NCI-H748 (cell line): ENCODE results near the gene ARTN.

Source experiments
- DNase-seq: peaks from one replicate; lab custom pipeline; 2025; ENCODE audit not compliant: unreplicated experiment; lab: John Stamatoyannopoulos, UW

ARTN gene

GRCh38 chr1:43982808-43983207 is 49.2 kb downstream of the ARTN start:
- DNase-seq = no peak

- no peak for DNase-seq
These were observed 49.8 kb downstream of the ARTN start for GRCh38 chr1:43983253-43983899.

- DNase-seq = no peak
These were observed 51.3 kb downstream of the ARTN start for GRCh38 chr1:43984855-43985254.

GRCh38 chr1:43985984-43986595 is 52.5 kb downstream of the ARTN start:
- DNase-seq = no peak

- DNase-seq = no peak
These were observed 53.1 kb downstream of the ARTN start for GRCh38 chr1:43986712-43987111.
